ENCODE data around the gene HAX1.
"Not testable (repeated sequence)": the region's sequence is repeated elsewhere in the genome, so short reads cannot be mapped to it uniquely, and the experiment has no call there.

- TF ChIP-seq EZH2phosphoT487 (IDR thresholded peaks at IDR 0.05; ENCODE audit: insufficient read depth, low read depth); EZH2 (IDR thresholded peaks at IDR 0.05; ENCODE audit: insufficient read depth, poor library complexity, severe bottlenecking): not testable (repeated sequence)
Measured at GRCh38 chr1:154233127-154233526, 39.3 kb upstream of the HAX1 start.
